Measurements from ENCODE around the gene IPO4. TPM values are rescaled to one million over a fixed set of nuclear protein-coding genes. Genes with fewer than 3 reads are reported as not detected.
A peak's percentile ranks its signal among the peaks of the same experiment; 100 is the strongest.

Gene IPO4
- total RNA-seq, 1 experiment from 2014 or later, result 82.6 TPM

- Mint-ChIP-seq H3K27ac (ENCODE audit: unreplicated experiment) (no peak overlapping the region), H3K27me3 (ENCODE audit: unreplicated experiment) (no peaks in the 10 kb centered on the region), H3K9me3 (ENCODE audit: low read depth, unreplicated experiment) (no peaks in the 10 kb centered on the region), H3K36me3 (ENCODE audit: insufficient read depth, unreplicated experiment) (peaks cover 66% of the 10 kb centered on the region), H3K4me1 (ENCODE audit: low read depth, unreplicated experiment) (no peaks in the 10 kb centered on the region), H3K4me3 (ENCODE audit: low read depth, unreplicated experiment) (no peak overlapping the region)
- no peak for DNase-seq
- CTCF ChIA-PET, result no interaction called here
- intact Hi-C loops (cut with micrococcal nuclease; ENCODE audit: unreplicated experiment), result no loop called here
- no peak for TF ChIP-seq CTCF (IDR thresholded peaks at IDR 0.05; ENCODE audit: unreplicated experiment)
- BruUV-seq (replicated peaks), result no TSS peak
Observed at GRCh38 chr14:24176599-24176998, 12.0 kb downstream of the IPO4 start.

- CTCF ChIA-PET, result no interaction called here
Observed at GRCh38 chr14:24172871-24173281, 15.7 kb downstream of the IPO4 start.

GRCh38 chr14:24172261-24172860, 16.3 kb downstream of the IPO4 start:
- no peaks in the 10 kb centered on the region for H3K9me3 Mint-ChIP-seq (ENCODE audit: low read depth, unreplicated experiment)
- H3K4me1 Mint-ChIP-seq (ENCODE audit: low read depth, unreplicated experiment), result no peaks in the 10 kb centered on the region
- TF ChIP-seq CTCF (IDR thresholded peaks at IDR 0.05; ENCODE audit: unreplicated experiment), result no peak
- CTCF ChIA-PET, result no interaction called here
- peaks cover 40% of the 10 kb centered on the region for H3K36me3 Mint-ChIP-seq (ENCODE audit: insufficient read depth, unreplicated experiment)
- no peaks in the 10 kb centered on the region for H3K27me3 Mint-ChIP-seq (ENCODE audit: unreplicated experiment)
- H3K27ac Mint-ChIP-seq (ENCODE audit: unreplicated experiment), result no peak overlapping the region
- no TSS peak for BruUV-seq (replicated peaks)
- DNase-seq, result no peak
- intact Hi-C loops (cut with micrococcal nuclease; ENCODE audit: unreplicated experiment), result no loop called here
- no peak overlapping the region for H3K4me3 Mint-ChIP-seq (ENCODE audit: low read depth, unreplicated experiment)

More at GRCh38 chr14:24172871-24173281, 15.7 kb downstream of the IPO4 start:
- Mint-ChIP-seq H3K4me3 (ENCODE audit: low read depth, unreplicated experiment) (no peak overlapping the region), H3K27me3 (ENCODE audit: unreplicated experiment) (no peaks in the 10 kb centered on the region), H3K4me1 (ENCODE audit: low read depth, unreplicated experiment) (no peaks in the 10 kb centered on the region), H3K9me3 (ENCODE audit: low read depth, unreplicated experiment) (no peaks in the 10 kb centered on the region), H3K36me3 (ENCODE audit: insufficient read depth, unreplicated experiment) (peaks cover 40% of the 10 kb centered on the region), H3K27ac (ENCODE audit: unreplicated experiment) (peak overlapping the region; percentile 24)
- BruUV-seq (replicated peaks), result no TSS peak
- DNase-seq, result no peak
- no peak for TF ChIP-seq CTCF (IDR thresholded peaks at IDR 0.05; ENCODE audit: unreplicated experiment)
- intact Hi-C loops (cut with micrococcal nuclease; ENCODE audit: unreplicated experiment), result no loop called here

- Mint-ChIP-seq H3K27me3 (ENCODE audit: unreplicated experiment) (no peaks in the 10 kb centered on the region), H3K27ac (ENCODE audit: unreplicated experiment) (no peak within 1 kb of the TSS), H3K4me3 (ENCODE audit: low read depth, unreplicated experiment) (no peak within 1 kb of the TSS), H3K9me3 (ENCODE audit: low read depth, unreplicated experiment) (no peaks in the 10 kb centered on the region), H3K4me1 (ENCODE audit: low read depth, unreplicated experiment) (no peaks in the 10 kb centered on the region), H3K36me3 (ENCODE audit: insufficient read depth, unreplicated experiment) (peaks cover 41% of the 10 kb centered on the region)
- no peak for DNase-seq
- no TSS peak for BruUV-seq (replicated peaks)
- TF ChIP-seq CTCF (IDR thresholded peaks at IDR 0.05; ENCODE audit: unreplicated experiment), result no peak
- CTCF ChIA-PET, result no interaction called here
- intact Hi-C loops (cut with micrococcal nuclease; ENCODE audit: unreplicated experiment), result no loop called here
Observed at GRCh38 chr14:24171422-24172260, 17.0 kb downstream of the IPO4 start, which contains the start of gene REC8. REC8 (plus strand) TSS chr14:24172080; CDS start chr14:24172553, 473 bp downstream.

Data from Calu3 (cell line).